HCT116 (cell line): ENCODE measurements around the gene HCRTR1. TPM values are rescaled to one million over a fixed set of nuclear protein-coding genes. Genes with fewer than 3 reads are reported as not detected.
A peak's percentile ranks its signal among the peaks of the same experiment; 100 is the strongest.

Source experiments
- ATAC-seq: fragments of 200-7000 bp; cut with Tn5 transposase; 2 replicates; pipeline ENCODE4 v1.9.1; 2020; ENCODE audit warnings: mild to moderate bottlenecking, moderate library complexity
- BruUV-seq: library from RNA; stranded (reverse); fragments of 400-500 nt; replicated peaks from 2 replicates; lab custom pipeline; 2021; lab: Mats Ljungman, UMichigan
- CTCF ChIA-PET: fragments of 300-600 bp; sonication (Branson Sonifier 250); formaldehyde crosslinking; loops from one replicate; lab custom pipeline; 2021; ENCODE audit warnings: antibody characterized with exemption; lab: Charles Lee
- POLR2A ChIA-PET: fragments of 300-600, 350-600 bp; sonication (Branson Sonifier 250); formaldehyde crosslinking; loops from one replicate; lab custom pipeline; 2021; ENCODE audit warnings: antibody characterized with exemption; lab: Charles Lee
- RAD21 ChIA-PET, 2 experiments: fragments of 300-600 bp; sonication (Branson Sonifier 250); formaldehyde crosslinking; loops; one replicate each; lab custom pipeline; 2023; ENCODE audit warnings: low total read pairs in 2 of 2; ENCODE audit not compliant: uncharacterized antibody in 2 of 2, unreplicated experiment in 2 of 2, low non-redundant PET in 1 of 2; lab: Charles Lee
- DNase-seq: peaks from one replicate; pipeline ENCODE4 v3.0.0-alpha.2; 2010; ENCODE audit warnings: low read depth, low spot score
- H2AFZ ChIP-seq: fragments of 200-600 bp; shearing (Covaris generic), sonication (generic); 2 replicates; pipeline ENCODE4 v1.6.1; 2017; ENCODE audit warnings: low read depth, mixed run types, mixed read lengths, antibody characterized with exemption, low read length; ENCODE audit not compliant: poor library complexity, severe bottlenecking
- H3K27ac ChIP-seq: 2 replicates; pipeline ENCODE4 v1.5.1; 2012; ENCODE audit warnings: low read depth, low read length
- H3K27me3 ChIP-seq: fragments of 200-600 bp; sonication (generic); 2 replicates; pipeline ENCODE4 v1.6.1; 2016; ENCODE audit warnings: mixed run types, low read length, mixed read lengths; ENCODE audit not compliant: insufficient read depth
- H3K36me3 ChIP-seq, 2 experiments: fragments of 200-500 bp in 1 of 2; fragments of 200-600 bp in 1 of 2; sonication (Bioruptor generic) in 1 of 2; sonication (generic) in 1 of 2; 2 replicates each; pipeline versions ENCODE4 v1.5.1 to v1.6.1; 2014 to 2016; ENCODE audit warnings: low read length in 2 of 2, inconsistent platforms in 1 of 2, mixed read lengths in 1 of 2, mixed run types in 1 of 2; ENCODE audit not compliant: insufficient read depth in 2 of 2, control insufficient read depth in 1 of 2
- H3K4me1 ChIP-seq, 2 experiments: fragments of 200-600 bp in 1 of 2; sonication (generic) in 1 of 2; 2 replicates each; pipeline versions ENCODE4 v1.5.1 to v1.6.1; 2012 to 2017; ENCODE audit warnings: low read length in 2 of 2, inconsistent platforms in 1 of 2, mild to moderate bottlenecking in 1 of 2, mixed read lengths in 1 of 2, mixed run types in 1 of 2, moderate library complexity in 1 of 2; ENCODE audit not compliant: insufficient read depth in 2 of 2, control insufficient read depth in 1 of 2
- H3K4me2 ChIP-seq: fragments of 200-600 bp; sonication (generic); 2 replicates; pipeline ENCODE4 v1.6.1; 2017; ENCODE audit warnings: mixed run types, low read length, mixed read lengths
- H3K4me3 ChIP-seq, 2 experiments: fragments of 200-600 bp in 1 of 2; sonication (generic) in 1 of 2; replicated peaks in 1 of 2; 2 replicates each; pipeline ENCODE4 v1.5.1; 2011 to 2016; ENCODE audit warnings: low read length in 2 of 2, control low read depth in 1 of 2, low read depth in 1 of 2, mild to moderate bottlenecking in 1 of 2, mixed read lengths in 1 of 2, mixed run types in 1 of 2
- H3K79me2 ChIP-seq: fragments of 200-600 bp; sonication (generic); 2 replicates; pipeline ENCODE4 v1.6.1; 2017; ENCODE audit warnings: mild to moderate bottlenecking, mixed run types, low read length, moderate library complexity, mixed read lengths; ENCODE audit not compliant: insufficient read depth
- H3K9ac ChIP-seq: fragments of 200-600 bp; sonication (generic); 2 replicates; pipeline ENCODE4 v1.6.1; 2016; ENCODE audit warnings: low read length, mixed read lengths
- H3K9me2 ChIP-seq: fragments of 200-600 bp; sonication (generic), shearing (Covaris generic); 2 replicates; pipeline ENCODE4 v1.6.1; 2017; ENCODE audit warnings: mixed run types, mild to moderate bottlenecking, moderate library complexity; ENCODE audit not compliant: insufficient read depth
- H3K9me3 ChIP-seq, 2 experiments: fragments of 200-500 bp in 1 of 2; fragments of 200-600 bp in 1 of 2; sonication (Bioruptor generic) in 1 of 2; sonication (generic) in 1 of 2; 2 replicates each; pipeline ENCODE4 v1.6.1; 2014 to 2017; ENCODE audit warnings: low read length in 2 of 2, mixed read lengths in 2 of 2, inconsistent platforms in 1 of 2, low read depth in 1 of 2, mild to moderate bottlenecking in 1 of 2, mixed run types in 1 of 2, moderate library complexity in 1 of 2; ENCODE audit not compliant: control insufficient read depth in 1 of 2, insufficient read depth in 1 of 2
- H4K20me1 ChIP-seq: fragments of 200-600 bp; sonication (generic), shearing (Covaris generic); 2 replicates; pipeline ENCODE4 v1.6.1; 2017; ENCODE audit warnings: mixed run types, mild to moderate bottlenecking, moderate library complexity; ENCODE audit not compliant: insufficient read depth
- CBX3 ChIP-seq: IDR thresholded peaks from 2 replicates; pipeline ENCODE4 v1.6.1; 2012; ENCODE audit warnings: low read depth
- CEBPB ChIP-seq: IDR thresholded peaks from 2 replicates; pipeline ENCODE4 v1.6.1; 2012; ENCODE audit warnings: low read depth
- EGR1 ChIP-seq: IDR thresholded peaks from 2 replicates; pipeline ENCODE4 v1.6.1; 2012; ENCODE audit warnings: low read depth
- ELF1 ChIP-seq: IDR thresholded peaks from 2 replicates; pipeline ENCODE4 v1.6.1; 2012; ENCODE audit warnings: low read depth, borderline replicate concordance
- EZH2 ChIP-seq: fragments of 200-600 bp; sonication (generic); IDR thresholded peaks from 2 replicates; pipeline ENCODE4 v1.6.1; 2017; ENCODE audit warnings: antibody characterized with exemption, mixed run types
- FOSL1 ChIP-seq: IDR thresholded peaks from 2 replicates; pipeline ENCODE4 v1.6.1; 2012; ENCODE audit warnings: low read depth
- JUND ChIP-seq: IDR thresholded peaks from 2 replicates; pipeline ENCODE4 v1.6.1; 2012
- POLR2A ChIP-seq: IDR thresholded peaks from 2 replicates; pipeline ENCODE4 v1.7.0; 2011; ENCODE audit warnings: borderline replicate concordance; ENCODE audit not compliant: insufficient read depth, insufficient read length; ENCODE audit errors: extremely low read depth
- RAD21 ChIP-seq: IDR thresholded peaks from 2 replicates; pipeline ENCODE4 v1.6.1; 2012; ENCODE audit warnings: low read depth, mild to moderate bottlenecking
- SIN3A ChIP-seq: IDR thresholded peaks from 2 replicates; pipeline ENCODE4 v1.6.1; 2012; ENCODE audit warnings: low read depth
- SP1 ChIP-seq: IDR thresholded peaks from 2 replicates; pipeline ENCODE4 v1.6.1; 2012; ENCODE audit warnings: low read depth
- TCF7L2 ChIP-seq: IDR thresholded peaks from 2 replicates; pipeline ENCODE4 v1.7.0; 2011; ENCODE audit warnings: borderline replicate concordance, inconsistent platforms; ENCODE audit not compliant: insufficient read depth, insufficient read length; ENCODE audit errors: extremely low read depth
- YY1 ChIP-seq: IDR thresholded peaks from 2 replicates; pipeline ENCODE4 v1.6.1; 2011; ENCODE audit warnings: low read length, low read depth, moderate library complexity, mild to moderate bottlenecking; ENCODE audit not compliant: insufficient replicate concordance; ENCODE audit errors: extremely low read depth
- ZFX ChIP-seq: fragments of 450-650 bp; IDR thresholded peaks from 2 replicates; pipeline ENCODE4 v1.6.1; 2017
- ZNF274 ChIP-seq: fragments of 200-500 bp; sonication (Bioruptor generic); IDR thresholded peaks from 2 replicates; pipeline ENCODE4 v1.6.1; 2014; ENCODE audit warnings: mild to moderate bottlenecking, low read depth, low read length, inconsistent platforms
- intact Hi-C: fragments of 100-400 bp; cut with micrococcal nuclease; formaldehyde crosslinking; loops from 2 replicates; pipeline ENCODE4 v1.10.0; 2022
- total RNA-seq: library from RNA; stranded (reverse); gene quantifications from one replicate; pipeline ENCODE4 v1.2.1, GENCODE V29; 2021; ENCODE audit not compliant: unreplicated experiment
- TF ChIP-seq, protein P1 (sequence below): IDR thresholded peaks from 2 replicates; pipeline ENCODE4 v1.6.1; 2012; ENCODE audit warnings: low read depth

The HCRTR1 gene
- total RNA-seq, 1 experiment from 2014 or later, result not detected

DNA sequence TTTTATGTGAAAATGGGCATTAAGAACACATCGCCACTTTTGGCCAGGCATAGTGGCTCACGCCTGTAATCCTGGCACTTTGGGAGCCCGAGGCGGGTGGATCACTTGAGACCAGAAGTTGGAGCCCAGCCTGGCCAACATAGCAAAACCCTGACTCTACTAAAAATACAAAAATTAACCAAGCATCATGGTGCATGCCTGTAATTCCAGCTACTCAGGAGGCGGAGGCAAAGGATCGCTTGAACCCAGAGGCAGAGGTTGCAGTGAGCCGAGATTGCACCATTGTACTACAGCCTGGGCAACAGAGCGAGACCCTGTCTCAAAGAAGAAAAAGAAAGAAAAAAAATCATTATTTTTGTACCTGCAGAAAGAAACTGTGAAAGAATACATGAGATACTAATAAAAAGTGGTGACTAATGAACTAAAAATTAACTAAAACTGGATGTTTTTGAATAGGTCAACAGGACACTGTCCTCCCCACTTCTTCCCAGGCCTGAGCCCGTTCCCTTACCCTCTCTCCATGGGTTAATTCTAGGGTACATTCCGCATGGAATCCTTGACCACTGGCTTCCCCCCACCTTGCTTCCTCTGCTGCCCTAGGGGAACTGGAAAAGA is 49.4 kb upstream of the HCRTR1 start:
- POLR2A ChIA-PET, result no interaction called here
- no peak overlapping the region for H3K4me3 ChIP-seq
- CTCF ChIA-PET, result no interaction called here
- H3K27me3 ChIP-seq, result no peaks in the 10 kb centered on the region
- H3K9me3 ChIP-seq, result no peaks in the 10 kb centered on the region
- BruUV-seq, result no TSS peak
- no peaks in the 10 kb centered on the region for H4K20me1 ChIP-seq
- DNase-seq, result no peak
- H3K9ac ChIP-seq, result no peak overlapping the region
- no peak for TF ChIP-seq FOSL1
- no peak for TF ChIP-seq EZH2
- no peak for TF ChIP-seq JUND
- no peak for TF ChIP-seq POLR2A
- H3K9me2 ChIP-seq, result no peaks in the 10 kb centered on the region
- no peak overlapping the region for H3K4me2 ChIP-seq
- peaks cover 24 to 71% of the 10 kb centered on the region in 2 experiments for H3K4me1 ChIP-seq
- RAD21 ChIA-PET, result no interaction called here
- no peaks in the 10 kb centered on the region for H3K79me2 ChIP-seq
- no peak for ATAC-seq
- H3K36me3 ChIP-seq, result no peaks in the 10 kb centered on the region
- H2AFZ ChIP-seq, result no peak overlapping the region
- intact Hi-C loops, result no loop called here
- H3K27ac ChIP-seq, result no peak overlapping the region

GRCh38 chr1:31568895-31569595 is 48.4 kb upstream of the HCRTR1 start:
- no peak overlapping the region for H3K9ac ChIP-seq
- BruUV-seq, result no TSS peak
- H3K4me3 ChIP-seq, result no peak overlapping the region
- ChIA-PET POLR2A (no interaction called here), CTCF (interaction anchor here (1.4 kb wide), 1 partner anchor 19 kb away, joined by 6 read pairs; no protein-coding TSS in a partner anchor), RAD21 (no interaction called here)
- peaks cover 25 to 71% of the 10 kb centered on the region in 2 experiments for H3K4me1 ChIP-seq
- no peaks in the 10 kb centered on the region for H3K27me3 ChIP-seq
- intact Hi-C loops, result no loop called here
- H3K9me3 ChIP-seq, result no peaks in the 10 kb centered on the region
- H3K79me2 ChIP-seq, result no peaks in the 10 kb centered on the region
- no peak for ATAC-seq
- no peak for DNase-seq
- H3K4me2 ChIP-seq, result peak overlapping the region; percentile 10; the same call in 1 of the 2 replicates
- H2AFZ ChIP-seq, result no peak overlapping the region
- H4K20me1 ChIP-seq, result no peaks in the 10 kb centered on the region
- no peaks in the 10 kb centered on the region for H3K36me3 ChIP-seq
- no peak overlapping the region for H3K27ac ChIP-seq
- no peaks in the 10 kb centered on the region for H3K9me2 ChIP-seq
- no peak for TF ChIP-seq CBX3
- TF ChIP-seq YY1, result no peak
- TF ChIP-seq EGR1, result no peak
- TF ChIP-seq POLR2A, result no peak
- TF ChIP-seq EZH2, result no peak
- no peak for TF ChIP-seq ZNF274
- no peak for TF ChIP-seq SIN3A
- no peak for TF ChIP-seq SP1
- TF ChIP-seq, protein P1, sequence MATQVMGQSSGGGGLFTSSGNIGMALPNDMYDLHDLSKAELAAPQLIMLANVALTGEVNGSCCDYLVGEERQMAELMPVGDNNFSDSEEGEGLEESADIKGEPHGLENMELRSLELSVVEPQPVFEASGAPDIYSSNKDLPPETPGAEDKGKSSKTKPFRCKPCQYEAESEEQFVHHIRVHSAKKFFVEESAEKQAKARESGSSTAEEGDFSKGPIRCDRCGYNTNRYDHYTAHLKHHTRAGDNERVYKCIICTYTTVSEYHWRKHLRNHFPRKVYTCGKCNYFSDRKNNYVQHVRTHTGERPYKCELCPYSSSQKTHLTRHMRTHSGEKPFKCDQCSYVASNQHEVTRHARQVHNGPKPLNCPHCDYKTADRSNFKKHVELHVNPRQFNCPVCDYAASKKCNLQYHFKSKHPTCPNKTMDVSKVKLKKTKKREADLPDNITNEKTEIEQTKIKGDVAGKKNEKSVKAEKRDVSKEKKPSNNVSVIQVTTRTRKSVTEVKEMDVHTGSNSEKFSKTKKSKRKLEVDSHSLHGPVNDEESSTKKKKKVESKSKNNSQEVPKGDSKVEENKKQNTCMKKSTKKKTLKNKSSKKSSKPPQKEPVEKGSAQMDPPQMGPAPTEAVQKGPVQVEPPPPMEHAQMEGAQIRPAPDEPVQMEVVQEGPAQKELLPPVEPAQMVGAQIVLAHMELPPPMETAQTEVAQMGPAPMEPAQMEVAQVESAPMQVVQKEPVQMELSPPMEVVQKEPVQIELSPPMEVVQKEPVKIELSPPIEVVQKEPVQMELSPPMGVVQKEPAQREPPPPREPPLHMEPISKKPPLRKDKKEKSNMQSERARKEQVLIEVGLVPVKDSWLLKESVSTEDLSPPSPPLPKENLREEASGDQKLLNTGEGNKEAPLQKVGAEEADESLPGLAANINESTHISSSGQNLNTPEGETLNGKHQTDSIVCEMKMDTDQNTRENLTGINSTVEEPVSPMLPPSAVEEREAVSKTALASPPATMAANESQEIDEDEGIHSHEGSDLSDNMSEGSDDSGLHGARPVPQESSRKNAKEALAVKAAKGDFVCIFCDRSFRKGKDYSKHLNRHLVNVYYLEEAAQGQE, result no peak
- no peak for TF ChIP-seq JUND
- TF ChIP-seq RAD21, result no peak
- TF ChIP-seq FOSL1, result no peak
- no peak for TF ChIP-seq CEBPB
- TF ChIP-seq ZFX, result no peak
- no peak for TF ChIP-seq ELF1
- TF ChIP-seq TCF7L2, result no peak
